ENCODE results near the gene TMC3.
"Not testable (repeated sequence)": the region's sequence is repeated elsewhere in the genome, so short reads cannot be mapped to it uniquely, and the experiment has no call there.

The TMC3 gene

DNA sequence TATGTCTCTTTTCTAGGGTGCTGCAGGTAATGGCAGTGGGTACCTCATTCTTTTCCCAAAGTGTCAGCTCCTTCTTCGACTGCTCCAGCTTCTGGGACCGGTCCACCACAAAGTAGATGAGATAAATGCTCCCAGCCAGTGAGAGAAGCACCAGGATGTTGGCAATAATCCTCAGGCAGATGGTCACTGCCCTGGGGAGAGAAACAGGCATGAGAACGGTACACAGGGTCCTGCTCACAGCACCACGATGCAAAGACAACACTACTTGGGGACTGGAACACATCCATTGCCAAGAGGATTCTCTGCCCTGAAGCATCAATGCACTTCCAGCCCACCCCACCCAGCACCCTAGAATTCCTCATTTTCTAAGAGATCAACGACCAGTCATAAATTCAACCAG lies 22.4 kb downstream of the TMC3 start:
- Histone ChIP-seq H3K9me3 (ENCODE audit: control insufficient read depth in 1 of 2, low read length in 2 of 2) (no peaks in the 10 kb centered on the region), H3K27ac (ENCODE audit: low read depth, low read length) (no peak overlapping the region), H3K27me3 (ENCODE audit: control insufficient read depth in 1 of 2, insufficient read depth in 2 of 2, low read length in 2 of 2) (no peaks in the 10 kb centered on the region), H3K4me3 (ENCODE audit: low read depth in 1 of 2, low read length in 2 of 2) (no peak overlapping the region), H3K36me3 (ENCODE audit: control insufficient read depth in 1 of 2, insufficient read depth in 2 of 2, low read length in 2 of 2) (no peaks in the 10 kb centered on the region), H3K9ac (ENCODE audit: low read depth in 1 of 2, low read length in 2 of 2) (no peak overlapping the region), H3K4me1 (ENCODE audit: control insufficient read depth in 1 of 2, insufficient read depth in 2 of 2, low read length in 2 of 2) (no peaks in the 10 kb centered on the region)

DNA sequence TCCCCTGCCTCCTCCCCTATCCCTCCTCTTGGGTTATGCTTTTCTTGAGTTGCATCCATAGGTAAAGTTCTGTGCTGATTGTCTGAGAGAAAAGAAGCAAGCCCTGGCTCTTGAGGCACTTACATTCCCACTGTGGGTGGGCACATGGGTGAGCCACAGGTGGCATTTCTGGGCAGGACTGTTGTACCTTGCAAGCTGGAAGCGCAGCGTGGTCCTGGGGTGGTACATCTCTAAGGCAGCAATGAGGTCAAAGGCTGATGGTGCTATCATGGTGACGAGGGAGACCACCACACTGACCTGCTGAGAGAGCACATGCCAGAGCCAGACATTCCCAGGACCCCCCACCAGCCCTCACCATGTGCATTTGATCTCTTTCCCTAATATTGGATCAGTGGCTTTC lies 24.7 kb downstream of the TMC3 start:
- no peak overlapping the region for H3K9ac ChIP-seq (ENCODE audit: low read depth in 1 of 2, low read length in 2 of 2)
- no peaks in the 10 kb centered on the region for H3K9me3 ChIP-seq (ENCODE audit: control insufficient read depth in 1 of 2, low read length in 2 of 2)
- H3K27me3 ChIP-seq (ENCODE audit: control insufficient read depth in 1 of 2, insufficient read depth in 2 of 2, low read length in 2 of 2) = no peaks in the 10 kb centered on the region
- H3K4me1 ChIP-seq (ENCODE audit: control insufficient read depth in 1 of 2, insufficient read depth in 2 of 2, low read length in 2 of 2) = no peaks in the 10 kb centered on the region
- H3K36me3 ChIP-seq (ENCODE audit: control insufficient read depth in 1 of 2, insufficient read depth in 2 of 2, low read length in 2 of 2) = no peaks in the 10 kb centered on the region
- H3K4me3 ChIP-seq (ENCODE audit: low read depth in 1 of 2, low read length in 2 of 2) = no peak overlapping the region
- no peak overlapping the region for H3K27ac ChIP-seq (ENCODE audit: low read depth, low read length)

DNA sequence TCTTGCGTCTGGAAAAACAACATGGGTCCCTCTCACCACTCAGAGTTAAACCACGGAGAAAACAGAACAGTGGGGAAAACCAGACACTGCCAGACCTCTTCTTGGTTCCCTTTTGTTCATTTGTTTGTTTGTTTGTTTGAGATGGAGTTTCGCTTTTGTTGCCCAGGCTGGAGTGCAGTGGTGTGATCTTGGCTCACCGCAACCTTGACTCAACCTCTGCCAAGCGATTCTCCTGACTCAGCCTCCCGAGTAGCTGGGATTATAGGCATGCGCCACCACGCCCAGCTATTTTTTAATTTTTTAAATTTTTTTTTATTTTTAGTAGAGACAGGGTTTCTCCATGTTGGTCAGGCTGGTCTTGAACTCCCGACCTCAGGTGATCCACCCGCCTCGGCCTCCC lies 25.3 kb downstream of the TMC3 start:
- not testable (repeated sequence) for H3K9me3 ChIP-seq (ENCODE audit: control insufficient read depth in 1 of 2, low read length in 2 of 2); H3K36me3 ChIP-seq (ENCODE audit: control insufficient read depth in 1 of 2, insufficient read depth in 2 of 2, low read length in 2 of 2); H3K4me1 ChIP-seq (ENCODE audit: control insufficient read depth in 1 of 2, insufficient read depth in 2 of 2, low read length in 2 of 2); H3K9ac ChIP-seq (ENCODE audit: low read depth in 1 of 2, low read length in 2 of 2); H3K27me3 ChIP-seq (ENCODE audit: control insufficient read depth in 1 of 2, insufficient read depth in 2 of 2, low read length in 2 of 2); H3K27ac ChIP-seq (ENCODE audit: low read depth, low read length); H3K4me3 ChIP-seq (ENCODE audit: low read depth in 1 of 2, low read length in 2 of 2)

DNA sequence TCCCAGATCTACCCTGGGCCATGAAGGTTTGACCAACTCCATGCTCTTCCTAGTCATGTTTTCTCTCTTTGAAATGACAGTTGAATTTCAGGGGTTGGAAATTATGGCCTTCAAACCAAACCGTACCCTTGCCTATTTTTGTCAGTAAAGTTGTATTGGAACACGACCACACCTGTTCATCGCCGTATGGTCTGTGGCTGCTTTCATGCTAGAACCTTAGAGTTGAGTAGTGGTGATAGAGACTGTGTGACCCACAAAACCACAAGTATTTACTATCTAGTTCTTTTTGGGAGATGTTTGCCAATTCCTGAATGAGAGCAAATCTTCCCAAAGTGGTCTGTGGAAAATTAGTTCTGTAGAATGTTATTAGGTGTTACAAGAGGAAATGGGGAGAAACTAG lies 26.1 kb downstream of the TMC3 start:
- H3K27ac ChIP-seq (ENCODE audit: low read depth, low read length) = no peak overlapping the region
- no peaks in the 10 kb centered on the region for H3K9me3 ChIP-seq (ENCODE audit: control insufficient read depth in 1 of 2, low read length in 2 of 2)
- H3K4me3 ChIP-seq (ENCODE audit: low read depth in 1 of 2, low read length in 2 of 2) = no peak overlapping the region
- no peaks in the 10 kb centered on the region for H3K36me3 ChIP-seq (ENCODE audit: control insufficient read depth in 1 of 2, insufficient read depth in 2 of 2, low read length in 2 of 2)
- no peak overlapping the region for H3K9ac ChIP-seq (ENCODE audit: low read depth in 1 of 2, low read length in 2 of 2)
- no peaks in the 10 kb centered on the region for H3K27me3 ChIP-seq (ENCODE audit: control insufficient read depth in 1 of 2, insufficient read depth in 2 of 2, low read length in 2 of 2)
- no peaks in the 10 kb centered on the region for H3K4me1 ChIP-seq (ENCODE audit: control insufficient read depth in 1 of 2, insufficient read depth in 2 of 2, low read length in 2 of 2)

DNA sequence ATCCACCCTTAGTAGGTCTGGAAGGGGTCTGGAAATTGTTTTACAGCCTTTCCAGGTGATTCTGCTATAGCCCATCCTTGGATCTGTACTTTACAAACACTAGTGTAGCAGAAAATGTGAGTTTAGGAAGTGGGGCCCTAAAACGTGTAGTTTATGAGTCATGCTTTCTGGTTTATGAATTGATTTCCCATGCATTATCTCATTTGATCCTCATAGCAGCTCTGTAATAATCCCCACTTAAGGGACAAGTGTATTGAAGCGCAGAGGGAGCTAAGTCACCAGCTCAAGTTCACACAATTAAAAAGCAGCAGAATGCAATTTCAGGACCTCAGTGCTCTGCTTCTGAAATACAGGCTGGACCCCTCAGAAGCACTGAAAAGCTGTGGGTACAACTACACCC lies 27.4 kb downstream of the TMC3 start:
- no peak overlapping the region for H3K4me3 ChIP-seq (ENCODE audit: low read depth in 1 of 2, low read length in 2 of 2)
- H3K4me1 ChIP-seq (ENCODE audit: control insufficient read depth in 1 of 2, insufficient read depth in 2 of 2, low read length in 2 of 2) = no peaks in the 10 kb centered on the region
- H3K27me3 ChIP-seq (ENCODE audit: control insufficient read depth in 1 of 2, insufficient read depth in 2 of 2, low read length in 2 of 2) = no peaks in the 10 kb centered on the region
- H3K27ac ChIP-seq (ENCODE audit: low read depth, low read length) = no peak overlapping the region
- no peak overlapping the region for H3K9ac ChIP-seq (ENCODE audit: low read depth in 1 of 2, low read length in 2 of 2)
- no peaks in the 10 kb centered on the region for H3K9me3 ChIP-seq (ENCODE audit: control insufficient read depth in 1 of 2, low read length in 2 of 2)
- H3K36me3 ChIP-seq (ENCODE audit: control insufficient read depth in 1 of 2, insufficient read depth in 2 of 2, low read length in 2 of 2) = no peaks in the 10 kb centered on the region

DNA sequence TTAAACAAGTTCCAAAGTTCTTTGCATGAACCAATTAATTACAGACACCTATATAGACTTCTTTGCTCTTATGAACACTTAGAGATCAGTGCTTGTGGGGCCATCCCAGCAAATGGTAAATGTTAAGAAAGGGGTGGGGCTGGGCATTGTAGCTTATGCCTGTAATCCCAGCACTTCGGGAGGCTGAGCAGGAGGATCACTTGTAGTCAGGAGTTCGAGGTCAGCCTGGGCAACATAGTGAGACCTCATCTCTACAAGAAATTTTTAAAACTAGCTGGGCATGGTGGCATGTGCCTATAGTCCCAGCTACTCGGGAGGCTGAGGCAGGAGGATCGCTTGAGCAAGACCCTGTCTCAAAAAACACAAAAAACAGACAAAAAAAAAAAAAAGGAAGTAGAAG lies 30.6 kb downstream of the TMC3 start:
- Histone ChIP-seq H3K4me1 (ENCODE audit: control insufficient read depth in 1 of 2, insufficient read depth in 2 of 2, low read length in 2 of 2) (no peaks in the 10 kb centered on the region), H3K9me3 (ENCODE audit: control insufficient read depth in 1 of 2, low read length in 2 of 2) (no peaks in the 10 kb centered on the region), H3K4me3 (ENCODE audit: low read depth in 1 of 2, low read length in 2 of 2) (no peak overlapping the region), H3K27ac (ENCODE audit: low read depth, low read length) (no peak overlapping the region), H3K27me3 (ENCODE audit: control insufficient read depth in 1 of 2, insufficient read depth in 2 of 2, low read length in 2 of 2) (no peaks in the 10 kb centered on the region), H3K36me3 (ENCODE audit: control insufficient read depth in 1 of 2, insufficient read depth in 2 of 2, low read length in 2 of 2) (no peaks in the 10 kb centered on the region), H3K9ac (ENCODE audit: low read depth in 1 of 2, low read length in 2 of 2) (no peak overlapping the region)

DNA sequence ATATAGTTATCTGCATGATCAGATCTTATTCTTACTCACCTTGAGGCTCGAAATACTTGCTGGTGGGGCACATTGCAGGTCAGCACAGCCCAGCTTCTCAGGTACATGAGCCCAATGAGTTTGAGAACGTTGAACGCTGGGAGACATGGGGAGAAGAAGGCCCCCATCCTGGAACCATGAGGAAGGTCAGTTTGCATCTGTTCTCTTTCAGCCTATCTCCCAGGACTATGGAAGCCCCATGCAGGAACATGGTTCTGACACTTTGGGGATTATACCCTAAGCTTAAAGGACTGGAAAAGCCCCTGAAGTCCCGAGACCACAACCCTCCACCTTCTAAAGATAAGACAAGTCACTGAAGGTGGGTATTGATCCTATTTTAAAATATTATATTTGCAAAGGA lies 32.7 kb downstream of the TMC3 start:
- Histone ChIP-seq H3K4me3 (ENCODE audit: low read depth in 1 of 2, low read length in 2 of 2) (no peak overlapping the region), H3K9ac (ENCODE audit: low read depth in 1 of 2, low read length in 2 of 2) (no peak overlapping the region), H3K9me3 (ENCODE audit: control insufficient read depth in 1 of 2, low read length in 2 of 2) (no peaks in the 10 kb centered on the region), H3K27me3 (ENCODE audit: control insufficient read depth in 1 of 2, insufficient read depth in 2 of 2, low read length in 2 of 2) (no peaks in the 10 kb centered on the region), H3K36me3 (ENCODE audit: control insufficient read depth in 1 of 2, insufficient read depth in 2 of 2, low read length in 2 of 2) (no peaks in the 10 kb centered on the region), H3K4me1 (ENCODE audit: control insufficient read depth in 1 of 2, insufficient read depth in 2 of 2, low read length in 2 of 2) (no peaks in the 10 kb centered on the region), H3K27ac (ENCODE audit: low read depth, low read length) (no peak overlapping the region)

DNA sequence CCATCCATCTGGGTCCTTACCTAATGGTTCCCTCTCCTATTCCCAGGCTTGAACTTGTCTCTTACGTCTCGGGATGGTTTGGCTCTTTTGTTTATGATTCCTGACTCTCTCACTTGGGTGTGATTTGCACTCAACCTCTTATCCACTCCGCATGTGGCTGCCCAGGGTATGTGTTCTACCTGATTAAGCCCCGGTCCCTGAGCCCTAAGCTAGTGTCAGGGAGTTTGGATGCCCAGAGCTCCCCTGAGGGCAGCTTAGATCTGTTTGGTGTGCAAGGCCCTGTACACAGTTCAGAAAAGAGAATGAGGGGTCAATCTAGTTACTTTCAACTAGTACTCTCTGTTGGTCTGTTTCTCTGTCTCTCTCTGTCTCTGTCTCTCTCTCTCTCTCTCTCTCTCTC lies 34.2 kb downstream of the TMC3 start:
- H3K9ac ChIP-seq (ENCODE audit: low read depth in 1 of 2, low read length in 2 of 2) = no peak overlapping the region
- H3K27ac ChIP-seq (ENCODE audit: low read depth, low read length) = no peak overlapping the region
- no peak overlapping the region for H3K4me3 ChIP-seq (ENCODE audit: low read depth in 1 of 2, low read length in 2 of 2)
- H3K4me1 ChIP-seq (ENCODE audit: control insufficient read depth in 1 of 2, insufficient read depth in 2 of 2, low read length in 2 of 2) = peaks cover 0 to 6% of the 10 kb centered on the region in 2 donors
- H3K9me3 ChIP-seq (ENCODE audit: control insufficient read depth in 1 of 2, low read length in 2 of 2) = no peaks in the 10 kb centered on the region
- H3K27me3 ChIP-seq (ENCODE audit: control insufficient read depth in 1 of 2, insufficient read depth in 2 of 2, low read length in 2 of 2) = no peaks in the 10 kb centered on the region
- no peaks in the 10 kb centered on the region for H3K36me3 ChIP-seq (ENCODE audit: control insufficient read depth in 1 of 2, insufficient read depth in 2 of 2, low read length in 2 of 2)

DNA sequence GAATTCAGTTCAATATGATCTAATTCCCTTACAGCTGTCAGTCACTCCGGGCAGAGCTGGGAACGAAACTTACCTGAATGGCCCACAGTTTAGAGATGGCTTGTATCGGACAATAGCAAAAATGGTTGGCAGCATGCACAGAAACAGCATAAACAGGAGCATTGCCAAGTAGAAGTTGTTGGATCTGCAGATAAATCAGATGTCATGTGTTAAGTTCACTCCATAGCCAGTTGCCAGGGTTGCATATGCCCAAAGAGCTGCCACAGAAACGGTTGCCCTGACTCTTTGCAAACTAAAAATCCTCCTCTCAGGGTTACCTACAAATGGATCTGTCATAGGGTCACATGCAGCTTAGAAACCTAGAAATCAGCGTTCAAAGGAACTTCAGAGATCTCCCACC lies 34.7 kb downstream of the TMC3 start:
- H3K9me3 ChIP-seq (ENCODE audit: control insufficient read depth in 1 of 2, low read length in 2 of 2) = no peaks in the 10 kb centered on the region
- no peaks in the 10 kb centered on the region for H3K27me3 ChIP-seq (ENCODE audit: control insufficient read depth in 1 of 2, insufficient read depth in 2 of 2, low read length in 2 of 2)
- H3K27ac ChIP-seq (ENCODE audit: low read depth, low read length) = no peak overlapping the region
- no peak overlapping the region for H3K9ac ChIP-seq (ENCODE audit: low read depth in 1 of 2, low read length in 2 of 2)
- no peak overlapping the region for H3K4me3 ChIP-seq (ENCODE audit: low read depth in 1 of 2, low read length in 2 of 2)
- no peaks in the 10 kb centered on the region for H3K36me3 ChIP-seq (ENCODE audit: control insufficient read depth in 1 of 2, insufficient read depth in 2 of 2, low read length in 2 of 2)
- peaks cover 0 to 9% of the 10 kb centered on the region in 2 donors for H3K4me1 ChIP-seq (ENCODE audit: control insufficient read depth in 1 of 2, insufficient read depth in 2 of 2, low read length in 2 of 2)

DNA sequence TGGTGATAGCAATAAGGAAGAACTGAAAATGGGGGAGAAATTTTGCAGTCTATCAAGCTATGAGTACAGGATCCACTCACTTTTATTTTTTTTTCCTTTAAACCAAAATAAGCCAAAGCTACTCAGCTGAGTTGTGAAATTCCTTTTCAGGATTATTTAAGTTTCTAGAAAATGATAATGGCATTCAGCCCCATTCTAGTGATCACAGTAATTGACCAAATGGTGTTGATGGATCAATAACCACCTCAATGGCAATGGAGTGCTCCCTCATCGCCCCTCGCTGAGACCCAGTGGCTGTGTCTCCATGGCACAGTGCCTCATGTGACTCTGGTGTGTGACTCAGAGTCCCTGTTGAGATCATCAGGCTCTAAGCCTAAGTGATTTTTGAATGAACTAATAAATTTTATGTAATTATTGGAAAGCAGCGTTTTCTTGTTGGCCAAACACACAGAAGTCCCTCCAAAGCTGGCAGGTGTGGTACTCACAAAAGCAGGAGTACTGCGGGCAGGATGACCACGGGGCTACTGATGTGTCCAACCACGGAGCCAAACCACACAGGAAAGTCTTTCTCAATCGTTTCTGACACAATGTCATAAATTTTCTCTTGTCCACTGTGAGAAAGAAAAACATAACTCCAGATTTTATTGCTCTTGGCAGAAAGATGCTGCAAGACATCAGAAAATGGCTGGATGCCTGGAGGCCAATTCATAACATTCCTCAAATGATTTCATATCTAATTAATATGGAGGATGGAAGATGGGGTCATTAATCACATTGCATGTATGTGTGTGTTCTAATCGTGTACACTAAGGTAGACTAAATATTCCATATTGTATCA lies 35.6 kb downstream of the TMC3 start:
- Histone ChIP-seq H3K4me1 (ENCODE audit: control insufficient read depth in 1 of 2, insufficient read depth in 2 of 2, low read length in 2 of 2) (peaks cover 0 to 9% of the 10 kb centered on the region in 2 donors), H3K27me3 (ENCODE audit: control insufficient read depth in 1 of 2, insufficient read depth in 2 of 2, low read length in 2 of 2) (no peaks in the 10 kb centered on the region), H3K27ac (ENCODE audit: low read depth, low read length) (no peak overlapping the region), H3K9me3 (ENCODE audit: control insufficient read depth in 1 of 2, low read length in 2 of 2) (no peaks in the 10 kb centered on the region), H3K9ac (ENCODE audit: low read depth in 1 of 2, low read length in 2 of 2) (no peak overlapping the region), H3K36me3 (ENCODE audit: control insufficient read depth in 1 of 2, insufficient read depth in 2 of 2, low read length in 2 of 2) (no peaks in the 10 kb centered on the region), H3K4me3 (ENCODE audit: low read depth in 1 of 2, low read length in 2 of 2) (no peak overlapping the region)

Data from duodenal mucosa (tissue), 2 donors.